PFSK-1 (cell line): ENCODE data around the gene POC1B.

Experiments used
- FOXP2 ChIP-seq: optimal IDR thresholded peaks from 2 replicates; pipeline ENCODE3; 2011; ENCODE audit warnings: borderline replicate concordance, control low read depth, inconsistent platforms; ENCODE audit not compliant: insufficient read depth; ENCODE audit errors: extremely low read length, extremely low read depth
- POLR2AphosphoS5 ChIP-seq: IDR thresholded peaks from 2 replicates; pipeline ENCODE4 v1.6.1; 2012; ENCODE audit warnings: low read depth, mild to moderate bottlenecking, control low read depth, low read length, moderate library complexity
- SIN3A ChIP-seq: IDR thresholded peaks from 2 replicates; pipeline ENCODE4 v1.6.1; 2012; ENCODE audit warnings: mild to moderate bottlenecking, low read length, moderate library complexity, borderline replicate concordance; ENCODE audit not compliant: insufficient read depth
- TAF1 ChIP-seq: IDR thresholded peaks from 2 replicates; pipeline ENCODE4 v1.6.1; 2012; ENCODE audit warnings: low read length, control low read depth, borderline replicate concordance; ENCODE audit not compliant: insufficient read depth
- TF ChIP-seq, protein P1 (sequence below), 2 experiments: IDR thresholded peaks; 2 replicates each; pipeline versions ENCODE4 v1.6.1 to v1.8.0; 2011 to 2012; ENCODE audit warnings: low read depth in 2 of 2, low read length in 2 of 2, control low read depth in 1 of 2, inconsistent platforms in 1 of 2, mild to moderate bottlenecking in 1 of 2, moderate library complexity in 1 of 2; ENCODE audit not compliant: insufficient read depth in 1 of 2

GRCh38 chr12:89542236-89542635 is 16.4 kb upstream of the POC1B start:
- no peak for TF ChIP-seq TAF1
- TF ChIP-seq POLR2AphosphoS5 = no peak
- TF ChIP-seq, protein P1, sequence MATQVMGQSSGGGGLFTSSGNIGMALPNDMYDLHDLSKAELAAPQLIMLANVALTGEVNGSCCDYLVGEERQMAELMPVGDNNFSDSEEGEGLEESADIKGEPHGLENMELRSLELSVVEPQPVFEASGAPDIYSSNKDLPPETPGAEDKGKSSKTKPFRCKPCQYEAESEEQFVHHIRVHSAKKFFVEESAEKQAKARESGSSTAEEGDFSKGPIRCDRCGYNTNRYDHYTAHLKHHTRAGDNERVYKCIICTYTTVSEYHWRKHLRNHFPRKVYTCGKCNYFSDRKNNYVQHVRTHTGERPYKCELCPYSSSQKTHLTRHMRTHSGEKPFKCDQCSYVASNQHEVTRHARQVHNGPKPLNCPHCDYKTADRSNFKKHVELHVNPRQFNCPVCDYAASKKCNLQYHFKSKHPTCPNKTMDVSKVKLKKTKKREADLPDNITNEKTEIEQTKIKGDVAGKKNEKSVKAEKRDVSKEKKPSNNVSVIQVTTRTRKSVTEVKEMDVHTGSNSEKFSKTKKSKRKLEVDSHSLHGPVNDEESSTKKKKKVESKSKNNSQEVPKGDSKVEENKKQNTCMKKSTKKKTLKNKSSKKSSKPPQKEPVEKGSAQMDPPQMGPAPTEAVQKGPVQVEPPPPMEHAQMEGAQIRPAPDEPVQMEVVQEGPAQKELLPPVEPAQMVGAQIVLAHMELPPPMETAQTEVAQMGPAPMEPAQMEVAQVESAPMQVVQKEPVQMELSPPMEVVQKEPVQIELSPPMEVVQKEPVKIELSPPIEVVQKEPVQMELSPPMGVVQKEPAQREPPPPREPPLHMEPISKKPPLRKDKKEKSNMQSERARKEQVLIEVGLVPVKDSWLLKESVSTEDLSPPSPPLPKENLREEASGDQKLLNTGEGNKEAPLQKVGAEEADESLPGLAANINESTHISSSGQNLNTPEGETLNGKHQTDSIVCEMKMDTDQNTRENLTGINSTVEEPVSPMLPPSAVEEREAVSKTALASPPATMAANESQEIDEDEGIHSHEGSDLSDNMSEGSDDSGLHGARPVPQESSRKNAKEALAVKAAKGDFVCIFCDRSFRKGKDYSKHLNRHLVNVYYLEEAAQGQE (IDR thresholded peaks at IDR 0.05; ENCODE audit: insufficient read depth in 1 of 2, low read depth in 2 of 2, low read length in 2 of 2) = no peak
- TF ChIP-seq SIN3A = no peak
- no peak for TF ChIP-seq FOXP2
